HEK293T (cell line): Measurements from ENCODE around the gene CHAD.
"Not testable (repeated sequence)": the region's sequence is repeated elsewhere in the genome, so short reads cannot be mapped to it uniquely, and the experiment has no call there.

Experiments used
- CTCF ChIA-PET: fragments of 350-600 bp; formaldehyde crosslinking; extraction: SDS; loops from one replicate; lab custom pipeline; 2021; ENCODE audit warnings: antibody characterized with exemption, inconsistent platforms; lab: Yijun Ruan, JAX
- POLR2A ChIA-PET: fragments of 350-600 bp; formaldehyde crosslinking; extraction: SDS; loops from one replicate; lab custom pipeline; 2020; ENCODE audit warnings: antibody characterized with exemption, inconsistent platforms; lab: Yijun Ruan, JAX
- DNase-seq: peaks from one replicate; pipeline ENCODE4 v3.0.0; 2012; ENCODE audit warnings: mixed read lengths; ENCODE audit errors: extremely low spot score
- ARNT ChIP-seq: fragments of 450-650 bp; IDR thresholded peaks from 2 replicates; pipeline ENCODE4 v1.6.1; 2017; ENCODE audit warnings: mild to moderate bottlenecking
- BHLHE40 ChIP-seq: fragments of 450-650 bp; IDR thresholded peaks from 2 replicates; pipeline ENCODE4 v1.6.1; 2016; ENCODE audit warnings: mild to moderate bottlenecking, moderate library complexity, borderline replicate concordance
- CTBP1 ChIP-seq: fragments of 450-650 bp; IDR thresholded peaks from 2 replicates; pipeline ENCODE4 v1.6.1; 2016; ENCODE audit warnings: borderline replicate concordance
- ELF4 ChIP-seq: fragments of 450-650 bp; IDR thresholded peaks from 2 replicates; pipeline ENCODE4 v1.6.1; 2017; ENCODE audit warnings: antibody characterized with exemption
- FOXA1 ChIP-seq: fragments of 450-650 bp; IDR thresholded peaks from 2 replicates; pipeline ENCODE4 v1.6.1; 2016; ENCODE audit warnings: mild to moderate bottlenecking
- FOXK2 ChIP-seq: fragments of 450-650 bp; IDR thresholded peaks from 2 replicates; pipeline ENCODE4 v1.6.1; 2016; ENCODE audit warnings: mild to moderate bottlenecking
- FOXM1 ChIP-seq: fragments of 450-650 bp; IDR thresholded peaks from 2 replicates; pipeline ENCODE4 v1.6.1; 2017; ENCODE audit warnings: mild to moderate bottlenecking, borderline replicate concordance
- HDGF ChIP-seq: fragments of 450-650 bp; IDR thresholded peaks from 2 replicates; pipeline ENCODE4 v1.6.1; 2017; ENCODE audit warnings: antibody characterized with exemption, borderline replicate concordance
- L3MBTL2 ChIP-seq: fragments of 450-650 bp; conservative IDR thresholded peaks from 2 replicates; pipeline ENCODE4 v1.6.1; 2016; ENCODE audit warnings: mild to moderate bottlenecking
- LEF1 ChIP-seq: fragments of 450-650 bp; IDR thresholded peaks from 2 replicates; pipeline ENCODE4 v1.6.1; 2017; ENCODE audit warnings: mild to moderate bottlenecking, borderline replicate concordance
- NFRKB ChIP-seq: fragments of 450-650 bp; IDR thresholded peaks from 2 replicates; pipeline ENCODE4 v1.6.1; 2016; ENCODE audit warnings: mild to moderate bottlenecking, moderate library complexity
- PKNOX1 ChIP-seq: fragments of 450-650 bp; IDR thresholded peaks from 2 replicates; pipeline ENCODE4 v1.6.1; 2016
- SP1 ChIP-seq: fragments of 450-650 bp; IDR thresholded peaks from 2 replicates; pipeline ENCODE4 v1.6.1; 2017
- SUZ12 ChIP-seq: fragments of 450-650 bp; IDR thresholded peaks from 2 replicates; pipeline ENCODE4 v1.6.1; 2016; ENCODE audit warnings: mild to moderate bottlenecking
- TARDBP ChIP-seq: fragments of 450-650 bp; IDR thresholded peaks from 2 replicates; pipeline ENCODE4 v1.6.1; 2016
- ZNF384 ChIP-seq: fragments of 450-650 bp; IDR thresholded peaks from 2 replicates; pipeline ENCODE4 v1.6.1; 2016

Gene CHAD

GRCh38 chr17:50473901-50474300 lies 5.2 kb upstream of the CHAD start:
- CTCF ChIA-PET: interaction anchor here (0.7 to 1.4 kb wide), 3 partner anchors 9 to 77 kb away, joined by 3 to 7 read pairs (median 3); no protein-coding TSS in a partner anchor
- no peak for TF ChIP-seq LEF1
- no peak for TF ChIP-seq NFRKB
- no peak for TF ChIP-seq CTBP1
- no peak for TF ChIP-seq L3MBTL2
- TF ChIP-seq BHLHE40: no peak
- TF ChIP-seq FOXA1: no peak
- TF ChIP-seq SP1: no peak
- no peak for TF ChIP-seq ZNF384
- no peak for TF ChIP-seq FOXM1
- TF ChIP-seq FOXK2: no peak
- no peak for TF ChIP-seq SUZ12
- TF ChIP-seq HDGF: no peak
- no peak for TF ChIP-seq TARDBP
- no peak for DNase-seq
- POLR2A ChIA-PET: interaction anchor here (1.9 kb wide), 1 partner anchor 76 kb away, joined by 8 read pairs; the partner anchor contains the start of gene LRRC59

- POLR2A ChIA-PET: interaction anchor here (1.9 kb wide), 1 partner anchor 75 kb away, joined by 8 read pairs; the partner anchor contains the start of gene LRRC59
- CTCF ChIA-PET: interaction anchor here (0.6 to 1.8 kb wide), 9 partner anchors 10 to 619 kb away, joined by 3 to 7 read pairs (median 5); no protein-coding TSS in a partner anchor
- not testable (repeated sequence) for DNase-seq
Observed at GRCh38 chr17:50472761-50473161, 4.1 kb upstream of the CHAD start.

DNA sequence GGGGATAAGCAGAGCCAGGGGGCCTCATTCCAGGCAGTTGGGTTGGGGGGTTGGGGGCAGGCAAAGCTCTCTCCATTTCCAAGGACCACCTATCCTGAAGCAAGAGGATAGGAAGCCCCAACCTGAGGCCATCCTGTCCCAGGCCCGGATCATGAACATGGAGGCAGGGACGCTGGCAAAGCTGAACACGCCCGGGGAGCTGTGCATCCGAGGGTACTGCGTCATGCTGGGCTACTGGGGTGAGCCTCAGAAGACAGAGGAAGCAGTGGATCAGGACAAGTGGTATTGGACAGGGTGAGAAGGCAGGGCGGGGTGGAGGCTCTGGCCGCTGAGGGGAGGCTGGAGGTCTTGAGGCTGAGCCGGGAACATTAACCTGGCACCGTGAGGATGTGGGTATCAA lies 3.6 kb upstream of the CHAD start:
- CTCF ChIA-PET: interaction anchor here (0.8 to 1.8 kb wide), 8 partner anchors 13 to 126 kb away, joined by 3 to 6 read pairs (median 4); no protein-coding TSS in a partner anchor
- no peak for DNase-seq
- TF ChIP-seq HDGF (no peak), ARNT (no peak), TARDBP (no peak), ELF4 (no peak), SP1 (no peak), ZNF384 (no peak), LEF1 (no peak), L3MBTL2 (no peak), FOXA1 (no peak), SUZ12 (no peak), FOXK2 (no peak), NFRKB (no peak), FOXM1 (no peak)
- POLR2A ChIA-PET: interaction anchor here (1.9 kb wide), 1 partner anchor 75 kb away, joined by 8 read pairs; the partner anchor contains the start of gene LRRC59

DNA sequence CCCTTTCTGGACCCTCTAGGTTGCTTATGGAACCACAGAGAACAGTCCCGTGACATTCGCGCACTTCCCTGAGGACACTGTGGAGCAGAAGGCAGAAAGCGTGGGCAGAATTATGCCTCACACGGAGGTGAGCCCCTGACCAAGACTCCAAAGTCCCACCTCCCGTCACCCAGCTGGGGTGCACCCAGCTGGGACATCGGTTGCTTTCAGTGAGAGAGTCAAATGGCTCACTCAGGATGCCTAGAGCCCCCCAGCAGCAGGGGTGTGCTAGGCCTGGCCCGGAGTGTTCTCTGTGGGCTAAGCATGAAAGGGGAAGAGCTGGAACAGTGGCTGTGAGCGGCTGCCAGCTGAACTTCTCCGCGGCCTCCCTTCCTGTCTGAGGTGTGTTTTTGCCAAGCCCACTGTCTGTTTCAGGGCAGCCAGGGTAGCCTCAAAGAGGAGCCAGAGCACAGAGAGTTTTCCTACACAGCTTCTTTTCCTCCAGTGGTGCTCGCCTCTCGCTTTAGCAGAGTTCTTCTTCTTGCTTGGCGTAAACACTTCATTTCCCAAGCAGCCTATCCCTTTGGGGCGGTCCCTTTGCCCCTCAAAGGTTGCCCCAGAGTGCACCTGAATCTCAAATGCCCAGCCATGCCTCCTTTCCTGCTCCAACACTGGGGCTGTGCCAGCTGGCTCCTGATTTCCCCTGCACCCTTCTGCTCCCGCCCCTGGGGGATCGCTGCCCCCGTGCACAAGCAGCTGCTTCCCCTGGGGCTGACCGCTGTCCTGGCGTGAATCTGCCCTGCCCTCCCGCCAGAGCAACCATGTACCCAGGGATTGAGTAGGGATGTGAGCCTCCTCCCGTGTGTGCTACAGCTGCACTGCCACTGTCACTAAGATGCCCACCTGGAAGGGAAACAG lies 2.6 kb upstream of the CHAD start:
- TF ChIP-seq ARNT (no peak), L3MBTL2 (no peak), LEF1 (no peak), CTBP1 (no peak), FOXM1 (no peak), HDGF (no peak), NFRKB (no peak), BHLHE40 (no peak), SUZ12 (no peak), FOXA1 (no peak), PKNOX1 (no peak), TARDBP (no peak), ELF4 (no peak), FOXK2 (no peak), SP1 (no peak)
- CTCF ChIA-PET: interaction anchor here (0.8 to 1.6 kb wide), 4 partner anchors 13 to 125 kb away, joined by 3 to 6 read pairs (median 4); no protein-coding TSS in a partner anchor
- DNase-seq: no peak
- POLR2A ChIA-PET: interaction anchor here (1.4 kb wide), 1 partner anchor 74 kb away, joined by 3 read pairs; the partner anchor contains the start of gene LRRC59

GRCh38 chr17:50470426-50470825 lies 1.7 kb upstream of the CHAD start:
- CTCF ChIA-PET: no interaction called here
- TF ChIP-seq FOXM1: no peak
- no peak for TF ChIP-seq LEF1
- TF ChIP-seq ZNF384: no peak
- TF ChIP-seq L3MBTL2: no peak
- TF ChIP-seq BHLHE40: no peak
- no peak for TF ChIP-seq PKNOX1
- TF ChIP-seq CTBP1: no peak
- TF ChIP-seq NFRKB: no peak
- TF ChIP-seq ARNT: no peak
- TF ChIP-seq SUZ12: no peak
- no peak for TF ChIP-seq ELF4
- no peak for TF ChIP-seq FOXK2
- no peak for TF ChIP-seq FOXA1

GRCh38 chr17:50469671-50470305 lies 1.1 kb upstream of the CHAD start:
- CTCF ChIA-PET: no interaction called here
- POLR2A ChIA-PET: no interaction called here
- DNase-seq: no peak
- TF ChIP-seq TARDBP (no peak), CTBP1 (no peak), PKNOX1 (no peak), FOXK2 (no peak), FOXM1 (no peak), L3MBTL2 (no peak), BHLHE40 (no peak), ARNT (no peak), ELF4 (no peak), FOXA1 (no peak), HDGF (no peak), NFRKB (no peak), SP1 (no peak), SUZ12 (no peak), LEF1 (no peak), ZNF384 (no peak)

More at GRCh38 chr17:50470426-50470825, 1.7 kb upstream of the CHAD start:
- POLR2A ChIA-PET: no interaction called here
- DNase-seq: no peak
